Kidney epithelial cell (primary cell): ENCODE results near the gene SRPK2. TPM values are rescaled to one million over a fixed set of nuclear protein-coding genes. Genes with fewer than 3 reads are reported as not detected.
A peak's percentile ranks its signal among the peaks of the same experiment; 100 is the strongest.
"Not testable (repeated sequence)": the region's sequence is repeated elsewhere in the genome, so short reads cannot be mapped to it uniquely, and the experiment has no call there.

Source experiments
- DNase-seq: peaks from one replicate; pipeline ENCODE4 v3.0.0-alpha.2; 2010; ENCODE audit warnings: low read depth
- H3K27me3 ChIP-seq: 2 replicates; pipeline ENCODE4 v1.6.0; 2011; ENCODE audit warnings: low read length; ENCODE audit not compliant: control insufficient read depth, insufficient read depth
- H3K36me3 ChIP-seq: 2 replicates; pipeline ENCODE4 v1.5.1; 2011; ENCODE audit warnings: low read length; ENCODE audit not compliant: control insufficient read depth, insufficient read depth
- H3K4me3 ChIP-seq: 2 replicates; pipeline ENCODE4 v1.5.1; 2011; ENCODE audit warnings: low read depth, mild to moderate bottlenecking, control low read depth, low read length
- total RNA-seq: library from RNA; depleted of rRNA; stranded (reverse); fragments of >200 nt; gene quantifications from 2 replicates; pipeline ENCODE4 v1.2.3, GENCODE V29; 2015
- TF ChIP-seq, protein P1 (sequence below): IDR thresholded peaks from 2 replicates; pipeline ENCODE4 v1.5.1; 2011; ENCODE audit warnings: mild to moderate bottlenecking, moderate library complexity, low read length, control low read depth, inconsistent platforms; ENCODE audit not compliant: insufficient read depth, poor library complexity, severe bottlenecking

SRPK2 gene
- total RNA-seq, 1 donor from 2014 or later, result 33.9 TPM

DNA sequence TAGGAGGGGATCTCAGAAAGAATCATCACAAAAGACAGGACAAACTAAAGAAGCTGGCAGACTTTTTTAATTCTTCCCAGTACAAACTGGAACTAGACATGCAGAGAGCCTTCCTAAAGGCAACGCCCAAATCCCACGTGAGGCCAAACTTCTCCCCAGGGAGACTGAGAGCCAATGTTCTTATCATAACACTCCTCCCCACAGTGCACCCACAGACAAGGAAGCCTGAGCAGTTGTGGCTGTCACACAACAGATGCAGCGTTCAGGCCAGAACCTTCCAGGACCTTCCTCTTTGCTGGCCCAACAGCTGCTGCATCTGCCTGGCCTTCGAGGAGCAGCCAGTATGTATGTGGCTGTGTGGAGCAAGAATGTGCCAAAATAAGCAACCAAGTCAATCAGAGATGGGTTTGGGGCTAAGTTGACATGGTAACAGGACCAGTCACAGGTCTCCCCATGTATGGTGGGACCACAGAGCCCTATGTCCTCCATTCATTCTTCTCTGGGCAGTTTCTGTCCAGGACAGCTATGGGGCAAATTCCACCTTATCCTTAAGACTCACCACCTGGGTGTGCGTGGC is 34.9 kb downstream of the SRPK2 start:
- no peak overlapping the region for H3K4me3 ChIP-seq
- TF ChIP-seq, protein P1, sequence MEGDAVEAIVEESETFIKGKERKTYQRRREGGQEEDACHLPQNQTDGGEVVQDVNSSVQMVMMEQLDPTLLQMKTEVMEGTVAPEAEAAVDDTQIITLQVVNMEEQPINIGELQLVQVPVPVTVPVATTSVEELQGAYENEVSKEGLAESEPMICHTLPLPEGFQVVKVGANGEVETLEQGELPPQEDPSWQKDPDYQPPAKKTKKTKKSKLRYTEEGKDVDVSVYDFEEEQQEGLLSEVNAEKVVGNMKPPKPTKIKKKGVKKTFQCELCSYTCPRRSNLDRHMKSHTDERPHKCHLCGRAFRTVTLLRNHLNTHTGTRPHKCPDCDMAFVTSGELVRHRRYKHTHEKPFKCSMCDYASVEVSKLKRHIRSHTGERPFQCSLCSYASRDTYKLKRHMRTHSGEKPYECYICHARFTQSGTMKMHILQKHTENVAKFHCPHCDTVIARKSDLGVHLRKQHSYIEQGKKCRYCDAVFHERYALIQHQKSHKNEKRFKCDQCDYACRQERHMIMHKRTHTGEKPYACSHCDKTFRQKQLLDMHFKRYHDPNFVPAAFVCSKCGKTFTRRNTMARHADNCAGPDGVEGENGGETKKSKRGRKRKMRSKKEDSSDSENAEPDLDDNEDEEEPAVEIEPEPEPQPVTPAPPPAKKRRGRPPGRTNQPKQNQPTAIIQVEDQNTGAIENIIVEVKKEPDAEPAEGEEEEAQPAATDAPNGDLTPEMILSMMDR, result no peak
- no peaks in the 10 kb centered on the region for H3K36me3 ChIP-seq
- H3K27me3 ChIP-seq, result no peaks in the 10 kb centered on the region
- DNase-seq, result no peak

GRCh38 chr7:105352901-105353668 is 35.6 kb downstream of the SRPK2 start:
- no peak for DNase-seq
- H3K36me3 ChIP-seq, result no peaks in the 10 kb centered on the region
- TF ChIP-seq, protein P1, result no peak
- no peak overlapping the region for H3K4me3 ChIP-seq
- no peaks in the 10 kb centered on the region for H3K27me3 ChIP-seq

GRCh38 chr7:105352018-105352612 is 36.6 kb downstream of the SRPK2 start:
- TF ChIP-seq, protein P1, result no peak
- H3K27me3 ChIP-seq, result no peaks in the 10 kb centered on the region
- peak; percentile 43 for DNase-seq

GRCh38 chr7:105350906-105351305 is 37.8 kb downstream of the SRPK2 start:
- TF ChIP-seq, protein P1, result no peak
- no peaks in the 10 kb centered on the region for H3K27me3 ChIP-seq
- no peaks in the 10 kb centered on the region for H3K36me3 ChIP-seq
- no peak for DNase-seq
- no peak overlapping the region for H3K4me3 ChIP-seq

More at GRCh38 chr7:105352018-105352612, 36.6 kb downstream of the SRPK2 start:
- no peak overlapping the region for H3K4me3 ChIP-seq
- H3K36me3 ChIP-seq, result no peaks in the 10 kb centered on the region

GRCh38 chr7:105348177-105348576 is 40.5 kb downstream of the SRPK2 start:
- not testable (repeated sequence) for H3K4me3 ChIP-seq, H3K36me3 ChIP-seq, H3K27me3 ChIP-seq
- peak; percentile 14 for DNase-seq

DNA sequence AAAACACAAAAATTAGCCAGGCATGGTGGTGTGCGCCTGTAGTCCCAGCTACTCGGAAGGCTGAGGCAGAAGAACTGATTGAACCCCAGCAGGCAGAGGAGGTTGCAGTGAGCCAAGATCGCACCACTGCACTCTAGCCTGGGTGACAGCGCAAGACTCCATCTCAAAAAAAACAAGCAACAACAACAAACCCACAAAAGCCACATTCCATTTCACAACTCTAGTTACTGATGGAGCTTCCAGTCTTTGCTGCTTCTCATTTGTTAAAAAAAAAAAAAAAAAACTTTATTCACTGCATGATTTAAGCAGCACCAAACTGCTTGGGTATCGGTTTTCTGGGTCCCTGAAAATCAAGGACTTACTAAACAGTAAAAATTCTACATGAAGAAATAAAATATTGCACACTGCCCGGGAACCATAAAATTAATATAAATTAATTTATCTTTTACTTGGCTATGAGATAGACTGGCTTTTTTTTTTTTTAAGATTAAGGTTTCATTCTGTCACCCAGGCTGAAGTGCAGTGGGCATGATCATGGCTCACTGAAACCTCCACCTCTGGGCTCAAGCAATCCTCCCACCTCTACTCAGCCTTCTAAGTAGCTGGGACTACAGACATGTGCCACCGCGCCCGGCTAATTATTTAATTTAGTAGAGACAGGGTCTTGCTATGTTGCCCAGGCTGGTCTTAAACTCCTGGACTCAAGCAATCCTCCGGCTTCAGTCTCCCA is 42.0 kb downstream of the SRPK2 start:
- no peaks in the 10 kb centered on the region for H3K27me3 ChIP-seq
- H3K36me3 ChIP-seq, result no peaks in the 10 kb centered on the region
- no peak overlapping the region for H3K4me3 ChIP-seq
- DNase-seq, result no peak
- TF ChIP-seq, protein P1, result no peak
